Motor neuron (in vitro differentiated cells): ENCODE results near the gene RIMBP3C. TPM values are rescaled to one million over a fixed set of nuclear protein-coding genes. Genes with fewer than 3 reads are reported as not detected.
"Not testable (repeated sequence)": the region's sequence is repeated elsewhere in the genome, so short reads cannot be mapped to it uniquely, and the experiment has no call there.

Experiments used
- ATAC-seq, 8 experiments: fragments of 200-7000 bp; cut with Tn5 transposase; replicated peaks in 6 of 8; 2 replicates each; pipeline ENCODE4 v1.8.0; 2021; ENCODE audit warnings: mild to moderate bottlenecking in 8 of 8, moderate library complexity in 8 of 8
- H3K27ac ChIP-seq, 2 donors: fragments of 250-450 bp; sonication (Bioruptor Pico); 2 replicates each; pipeline ENCODE4 v1.9.0; 2021; ENCODE audit warnings: antibody characterized with exemption in 2 of 2, mild to moderate bottlenecking in 2 of 2, moderate library complexity in 1 of 2
- H3K4me1 ChIP-seq, 2 donors: fragments of 250-450 bp; sonication (Bioruptor Pico); replicated peaks in 1 of 2; 2 replicates each; pipeline ENCODE4 v1.6.1; 2021; ENCODE audit warnings: antibody characterized with exemption in 2 of 2, mild to moderate bottlenecking in 2 of 2, moderate library complexity in 1 of 2
- H3K4me3 ChIP-seq, 5 donors: fragments of 250-450 bp; sonication (Bioruptor Pico); 2 replicates each; pipeline ENCODE4 v1.9.0; 2021; ENCODE audit warnings: antibody characterized with exemption in 5 of 5, mild to moderate bottlenecking in 5 of 5, moderate library complexity in 4 of 5
- WGBS, 10 experiments: fragments of 450-650 bp; shearing (Covaris generic); methylation state at CpG; one replicate each; pipeline ENCODE4 v1.0.0; 2022; 5-methylcytosine and 5-hydroxymethylcytosine counted together
- in situ Hi-C, 9 experiments: fragments of 400-800 bp; cut with MboI; loops; one replicate each; pipeline ENCODE4 v1.15.0; 2021; ENCODE audit warnings: low sequenced_read_pairs in 9 of 9, low pct_unique_long_range_greater_than_20kb in 2 of 9; ENCODE audit not compliant: unreplicated experiment in 9 of 9
- total RNA-seq, 8 experiments: library from RNA; unstranded; fragments of 300-600 nt; gene quantifications; 2 replicates each; pipeline versions ENCODE4 v1.2.3 to v1.2.4, GENCODE V29; 2022

Gene RIMBP3C
- total RNA-seq, 8 experiments from 2014 or later, result 0.09 to 0.92 (median 0.20) TPM; not detected in 2

GRCh38 chr22:21499623-21500506 is 51.4 kb downstream of the RIMBP3C start:
- H3K27ac ChIP-seq, H3K4me1 ChIP-seq, ATAC-seq, in situ Hi-C loops, H3K4me3 ChIP-seq: not testable (repeated sequence)
- no CpG with 5 or more reads among the region's 16 CpGs for WGBS, 10 experiments

DNA sequence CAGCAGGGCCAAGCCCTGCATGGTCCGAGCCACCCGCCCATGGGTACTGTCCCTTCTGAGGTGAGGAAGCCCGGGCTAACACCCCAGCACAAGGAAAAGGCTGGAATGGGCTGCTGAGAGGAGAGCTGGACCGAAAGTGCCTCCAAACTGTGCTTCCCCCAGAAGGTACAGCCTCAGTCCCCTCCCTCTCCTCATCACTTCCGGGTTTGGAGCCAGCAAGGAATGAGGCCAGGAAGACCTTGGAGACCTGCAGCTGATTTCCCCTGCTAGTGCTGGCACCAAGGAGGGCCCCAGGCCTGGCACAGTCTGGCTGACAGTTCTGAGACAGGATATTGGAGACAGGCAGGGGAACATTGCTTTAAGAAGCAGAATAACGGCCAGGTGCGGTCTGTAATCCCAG is 52.8 kb downstream of the RIMBP3C start:
- H3K27ac ChIP-seq, H3K4me3 ChIP-seq, in situ Hi-C loops, H3K4me1 ChIP-seq: not testable (repeated sequence)
- peak in 4 of 8 experiments; percentile 2 to 41 (median 23) for ATAC-seq
- WGBS, 10 experiments, result no CpG with 5 or more reads among the region's 7 CpGs

DNA sequence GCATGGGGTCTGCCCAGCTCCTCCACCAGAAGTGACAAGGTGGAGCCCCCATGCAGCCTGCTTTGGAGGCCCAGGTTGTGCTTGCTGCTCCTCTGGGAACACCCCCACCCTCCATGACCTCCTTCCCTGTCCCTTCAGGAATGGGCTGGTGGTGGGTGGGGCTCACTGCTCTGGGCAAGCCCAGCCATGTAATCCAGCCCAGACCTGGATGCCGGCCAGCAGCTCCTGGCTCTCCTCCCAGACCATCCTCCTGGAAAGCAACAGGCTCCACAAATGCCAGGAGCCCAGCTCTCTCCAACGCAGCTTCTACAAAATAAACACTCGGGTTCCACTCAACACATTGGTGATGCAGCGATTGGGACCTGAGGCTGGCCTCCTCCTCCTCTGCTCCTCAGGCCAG is 53.3 kb downstream of the RIMBP3C start:
- H3K27ac ChIP-seq, H3K4me1 ChIP-seq, in situ Hi-C loops, H3K4me3 ChIP-seq: not testable (repeated sequence)
- ATAC-seq, result peak; percentile 17 to 87 (median 68)
- no CpG with 5 or more reads among the region's 4 CpGs for WGBS, 10 experiments

Other genes starting within 250 kb of the RIMBP3C start
- 1 to 10 TPM in 1 of 8 experiments, under 1 TPM in 7; 0.13 to 1.9 (median 0.45) TPM for gene RIMBP3B, start 167.7 kb downstream of the RIMBP3C start, total RNA-seq
- 10 to 100 TPM in 4 of 8 experiments, 1 to 10 TPM in 4; 3.3 to 43.1 (median 13.9) TPM for gene HIC2, start 134.1 kb downstream of the RIMBP3C start, total RNA-seq
- gene TMEM191C, start 84.1 kb downstream of the RIMBP3C start, total RNA-seq, result 10 to 100 TPM in 3 of 8 experiments, 1 to 10 TPM in 4, under 1 TPM in 1; 0.56 to 30.8 (median 5.7) TPM
- gene UBE2L3, start 16.3 kb upstream of the RIMBP3C start, total RNA-seq, result 10 to 100 TPM; 35.6 to 71.1 (median 54.1) TPM
- 10 to 100 TPM in 6 of 8 experiments, 1 to 10 TPM in 2; 8.3 to 30.3 (median 12.1) TPM for gene YDJC, start 78.6 kb upstream of the RIMBP3C start, total RNA-seq
- gene CCDC116, start 81.3 kb upstream of the RIMBP3C start, total RNA-seq, result 1 to 10 TPM in 1 of 8 experiments, under 1 TPM in 7; 0.11 to 1.2 (median 0.31) TPM
- 10 to 100 TPM; 13.2 to 28.9 (median 18.7) TPM for gene SDF2L1, start 90.8 kb upstream of the RIMBP3C start, total RNA-seq
- 10 to 100 TPM; 15.6 to 42.9 (median 25.8) TPM for gene PPIL2, start 114.6 kb upstream of the RIMBP3C start, total RNA-seq
- gene YPEL1, start 184.3 kb upstream of the RIMBP3C start, total RNA-seq, result 10 to 100 TPM in 1 of 8 experiments, 1 to 10 TPM in 5, under 1 TPM in 2; 0.31 to 16.2 (median 7.3) TPM